HTERT RPE-1 (cell line): ENCODE data around the gene GSX2.
"Not testable (repeated sequence)": the region's sequence is repeated elsewhere in the genome, so short reads cannot be mapped to it uniquely, and the experiment has no call there.

Experiments used
- in situ Hi-C: fragments of 300-500 bp; cut with MboI; formaldehyde crosslinking; loops from 4 replicates; pipeline ENCODE4 v1.14.3; 2020; ENCODE audit warnings: low sequenced_read_pairs

The GSX2 gene

DNA sequence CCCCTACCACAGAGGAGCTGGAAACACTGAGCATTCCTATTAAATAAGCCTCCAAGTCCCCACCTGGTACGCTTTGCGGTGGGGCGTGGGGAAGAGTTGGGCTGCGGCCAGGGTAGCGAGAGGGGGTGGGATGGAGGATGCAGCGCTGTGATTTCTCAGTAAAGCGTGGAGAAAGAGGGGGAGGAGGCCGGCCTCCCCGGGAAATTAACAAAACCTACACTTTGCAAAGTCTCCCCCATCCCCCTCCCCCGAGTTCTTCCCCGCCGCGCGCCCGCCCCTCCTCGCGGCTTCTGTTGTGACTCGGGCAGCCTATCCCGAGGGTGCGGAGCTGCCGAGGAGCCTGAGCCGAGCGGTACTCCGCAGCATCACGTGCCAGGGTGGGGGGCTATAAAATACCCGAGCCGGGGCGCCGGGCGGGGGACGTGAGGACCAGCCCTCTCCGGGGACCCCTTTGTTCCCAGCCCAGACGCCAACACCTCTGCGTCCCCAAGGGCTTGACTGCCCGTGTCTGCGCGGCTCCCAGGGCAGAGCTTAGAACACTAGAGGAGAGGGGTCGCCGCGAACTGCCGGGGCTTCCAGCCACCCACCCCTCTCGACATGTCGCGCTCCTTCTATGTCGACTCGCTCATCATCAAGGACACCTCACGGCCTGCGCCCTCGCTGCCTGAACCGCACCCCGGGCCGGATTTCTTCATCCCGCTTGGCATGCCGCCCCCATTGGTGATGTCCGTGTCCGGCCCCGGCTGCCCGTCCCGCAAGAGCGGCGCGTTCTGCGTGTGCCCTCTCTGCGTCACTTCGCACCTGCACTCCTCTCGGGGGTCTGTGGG lies at the start of gene GSX2:
Gene GSX2, plus strand, starts transcription at position 416 of the 827 bp plus-strand sequence. Its CDS starts 182 bp downstream, at position 598.
- in situ Hi-C loops = no loop called here

DNA sequence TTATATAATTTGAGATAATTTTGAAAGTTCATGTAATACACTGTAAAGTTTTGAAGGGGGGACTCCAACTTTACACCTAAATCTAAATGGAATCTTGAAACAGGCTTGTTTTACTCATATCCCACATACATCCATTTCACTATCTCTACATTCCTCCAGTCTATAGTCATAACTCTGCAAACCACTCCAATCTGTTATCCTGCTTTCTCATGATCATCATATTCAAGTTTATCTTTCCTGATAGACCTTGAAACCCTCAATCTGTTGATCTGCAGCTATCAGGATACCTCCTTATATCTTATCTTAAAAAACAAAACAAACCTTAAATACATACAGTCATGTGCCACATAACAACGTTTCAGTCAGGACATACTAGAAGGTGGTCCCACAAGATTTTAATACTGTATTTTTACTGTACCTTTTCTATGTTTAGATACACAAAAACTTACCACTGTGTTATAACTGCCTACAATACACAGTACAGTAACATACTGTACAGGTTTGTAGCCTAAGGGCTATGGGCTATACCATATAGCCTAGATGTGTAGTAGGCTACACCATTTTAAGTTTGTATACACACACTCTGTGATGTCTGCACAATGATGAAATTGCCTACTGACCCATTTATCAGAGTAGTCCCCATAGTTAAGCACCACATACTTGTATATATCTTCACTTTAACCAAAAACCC lies 49.6 kb upstream of the GSX2 start:
- in situ Hi-C loops = no loop called here

DNA sequence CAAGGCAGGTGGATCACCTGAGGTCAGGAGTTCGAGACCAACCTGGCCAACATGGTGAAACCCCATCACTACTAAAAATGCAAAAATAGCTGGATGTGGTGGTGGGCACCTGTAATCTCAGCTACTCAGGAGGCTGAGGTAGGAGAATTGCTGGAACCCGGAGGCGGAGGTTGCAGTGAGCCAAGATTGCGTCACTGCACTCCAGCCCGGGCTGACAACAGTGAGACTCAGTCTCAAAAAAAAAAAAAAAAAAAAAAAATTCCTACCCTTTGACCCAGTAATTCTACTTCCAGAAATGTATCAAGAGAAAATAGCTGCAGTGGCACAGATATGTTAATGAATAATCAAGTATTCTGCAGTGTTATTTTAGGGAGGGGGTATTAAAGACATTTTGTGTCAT lies 46.6 kb upstream of the GSX2 start:
- in situ Hi-C loops = not testable (repeated sequence)

DNA sequence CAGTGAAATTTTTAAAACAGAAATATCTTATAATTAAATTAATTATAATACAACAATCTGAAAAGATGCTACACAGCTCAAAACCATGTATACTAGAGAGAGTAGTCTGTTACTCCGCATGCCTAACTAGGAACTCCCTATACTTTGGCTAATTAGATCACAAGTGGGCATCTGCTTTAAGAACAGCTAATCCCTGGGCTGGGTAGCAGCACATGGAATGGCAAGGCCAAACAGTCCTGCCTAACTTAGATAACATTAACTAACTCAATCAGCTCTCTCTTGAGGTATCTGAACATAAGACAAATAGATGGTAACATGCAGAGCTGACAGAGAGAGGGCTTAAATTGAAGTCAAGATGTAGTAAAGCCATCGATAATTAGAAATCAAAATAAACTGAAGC lies 45.5 kb upstream of the GSX2 start:
- in situ Hi-C loops = no loop called here

DNA sequence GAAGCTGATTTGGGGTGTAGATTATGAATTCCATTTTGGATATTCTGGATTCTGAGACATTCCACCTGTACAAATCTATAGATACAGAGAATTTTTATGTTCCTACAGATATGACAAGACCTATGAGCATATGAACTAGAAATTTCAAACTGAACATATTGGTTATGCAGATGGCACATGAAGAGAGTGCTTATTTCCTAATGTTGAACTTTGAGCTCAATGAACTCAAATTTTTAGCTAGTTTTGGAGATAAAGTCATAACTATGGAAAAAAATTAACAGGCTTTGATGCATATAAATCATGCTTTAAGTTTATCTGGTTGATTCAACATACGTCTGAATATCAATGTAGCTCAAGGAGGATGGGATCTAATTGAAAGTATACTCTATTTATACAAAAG lies 44.5 kb upstream of the GSX2 start:
- in situ Hi-C loops = no loop called here

DNA sequence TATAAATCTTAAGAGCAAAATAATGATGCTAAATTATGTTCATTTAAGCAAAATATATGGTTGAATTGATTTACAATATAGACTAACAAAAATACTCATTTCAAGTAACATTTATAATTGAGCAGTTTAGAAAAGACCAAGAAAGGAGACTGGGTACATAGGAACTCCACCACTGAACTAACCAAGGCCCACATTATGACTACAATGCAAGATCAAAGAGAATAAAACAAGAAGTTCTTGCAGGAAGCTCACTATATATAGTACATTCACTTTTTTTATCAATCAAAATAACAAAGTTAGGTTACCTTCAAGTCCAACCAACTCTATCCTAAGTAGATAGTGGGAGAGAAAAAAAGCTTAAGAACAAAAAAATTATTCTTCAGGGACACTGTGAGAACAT lies 43.6 kb upstream of the GSX2 start:
- in situ Hi-C loops = no loop called here

DNA sequence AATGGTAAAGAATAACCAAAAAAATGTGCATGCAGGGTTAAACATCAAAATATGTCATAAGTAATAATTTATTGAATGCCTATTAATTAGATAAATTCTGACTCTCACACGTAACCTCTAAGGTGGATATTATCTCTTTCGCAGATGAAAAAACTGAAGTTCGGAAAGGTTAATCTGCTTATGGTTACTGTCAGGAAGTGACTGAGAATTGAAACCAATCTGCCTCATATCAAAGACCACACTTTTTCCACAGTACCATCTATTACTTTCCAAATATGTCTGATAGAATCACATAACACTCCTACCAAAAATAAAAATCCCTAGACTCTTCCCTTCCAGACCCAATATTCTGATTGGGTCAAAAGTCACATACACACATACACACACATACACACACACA lies 41.8 kb upstream of the GSX2 start:
- in situ Hi-C loops = no loop called here

DNA sequence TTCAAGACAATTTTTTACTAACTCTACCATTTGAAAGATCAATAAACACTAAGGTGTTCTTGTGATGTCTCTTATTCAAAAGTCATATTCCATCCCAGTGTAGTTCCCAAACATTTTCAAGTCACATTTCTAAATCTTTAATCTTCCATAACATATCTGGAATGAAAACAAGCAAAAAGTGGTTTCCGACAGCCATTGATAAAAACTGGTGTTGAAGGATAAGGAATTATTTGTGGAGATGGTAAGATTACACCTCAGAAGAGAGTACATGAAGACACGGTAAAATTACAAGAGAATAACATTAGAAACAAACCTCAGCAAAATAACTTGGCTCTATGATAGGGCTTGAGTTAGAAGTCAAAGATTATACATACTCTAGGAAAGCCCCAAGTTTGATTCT lies 39.8 kb upstream of the GSX2 start:
- in situ Hi-C loops = no loop called here

DNA sequence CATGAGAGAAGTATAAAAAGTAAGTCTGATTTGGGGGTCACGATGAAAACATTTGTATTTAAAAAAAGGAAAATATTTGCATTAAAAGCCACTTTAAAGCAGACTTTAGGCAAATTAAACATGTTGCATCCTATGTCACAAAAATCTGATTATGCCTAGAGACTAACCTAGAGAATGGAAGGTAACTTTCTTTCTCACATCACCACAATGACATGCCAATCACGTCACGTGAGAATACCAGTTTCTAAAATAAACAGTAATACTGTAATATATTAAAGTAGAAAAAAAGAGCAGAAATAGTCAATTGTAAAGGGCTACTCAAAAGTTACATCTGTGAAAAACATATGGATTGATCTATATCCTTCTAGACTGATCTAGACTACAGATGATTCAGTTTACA lies 38.9 kb upstream of the GSX2 start:
- in situ Hi-C loops = no loop called here

DNA sequence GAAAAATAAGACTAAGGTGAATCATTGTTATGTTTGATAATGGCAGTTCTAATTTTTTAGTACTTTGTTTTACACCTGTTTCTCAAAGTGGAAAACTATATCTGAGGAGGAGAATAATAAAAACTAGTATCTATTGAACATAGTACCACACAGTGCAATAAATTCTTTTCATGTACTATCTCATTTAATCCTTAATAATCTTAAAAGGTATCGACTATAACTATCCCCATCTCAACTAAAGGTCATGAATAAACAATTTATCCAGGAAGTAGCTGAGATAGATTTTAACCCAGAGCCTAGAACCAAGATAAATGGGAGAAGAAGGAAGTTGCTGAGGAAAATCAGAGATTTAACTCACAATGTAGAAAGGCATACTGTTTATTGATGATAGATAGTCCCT lies 38.1 kb upstream of the GSX2 start:
- in situ Hi-C loops = no loop called here

DNA sequence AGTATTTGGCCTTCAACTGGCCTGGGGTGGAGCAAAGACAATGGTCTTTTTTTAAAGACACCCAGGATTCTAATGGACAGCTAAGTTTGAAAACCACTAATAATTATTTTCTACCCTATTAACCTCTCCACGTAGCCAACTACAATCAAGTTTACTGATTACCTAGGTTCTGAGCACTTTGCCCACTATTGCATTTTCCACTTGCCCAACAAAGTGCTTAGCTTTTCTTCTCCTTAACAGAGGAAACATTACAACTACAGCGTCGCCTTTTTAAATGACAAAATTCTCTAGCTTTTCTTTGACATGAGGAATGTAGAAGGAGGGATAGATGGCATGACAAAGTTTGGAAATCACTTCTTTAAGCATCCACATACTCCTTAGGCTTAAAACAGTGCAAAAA lies 37.6 kb upstream of the GSX2 start:
- in situ Hi-C loops = no loop called here

DNA sequence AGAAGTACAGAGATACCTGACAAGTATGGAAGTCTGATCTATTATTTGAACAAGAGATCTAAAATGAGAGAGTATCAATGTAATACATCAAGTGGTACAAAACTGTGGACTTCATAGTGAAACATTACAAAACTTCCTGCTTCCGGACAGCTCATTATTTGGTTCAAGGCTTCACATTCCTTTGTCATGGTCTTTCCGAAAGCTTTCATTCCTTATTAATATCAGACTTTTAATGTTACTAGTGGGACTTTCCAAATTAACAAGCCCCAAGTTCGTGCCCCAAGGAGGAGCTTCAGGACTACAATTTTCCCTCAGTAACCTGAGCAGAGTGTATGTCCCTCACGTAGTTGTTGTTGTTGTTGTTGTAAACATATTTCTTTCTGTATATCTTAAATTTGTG lies 36.7 kb upstream of the GSX2 start:
- in situ Hi-C loops = no loop called here

DNA sequence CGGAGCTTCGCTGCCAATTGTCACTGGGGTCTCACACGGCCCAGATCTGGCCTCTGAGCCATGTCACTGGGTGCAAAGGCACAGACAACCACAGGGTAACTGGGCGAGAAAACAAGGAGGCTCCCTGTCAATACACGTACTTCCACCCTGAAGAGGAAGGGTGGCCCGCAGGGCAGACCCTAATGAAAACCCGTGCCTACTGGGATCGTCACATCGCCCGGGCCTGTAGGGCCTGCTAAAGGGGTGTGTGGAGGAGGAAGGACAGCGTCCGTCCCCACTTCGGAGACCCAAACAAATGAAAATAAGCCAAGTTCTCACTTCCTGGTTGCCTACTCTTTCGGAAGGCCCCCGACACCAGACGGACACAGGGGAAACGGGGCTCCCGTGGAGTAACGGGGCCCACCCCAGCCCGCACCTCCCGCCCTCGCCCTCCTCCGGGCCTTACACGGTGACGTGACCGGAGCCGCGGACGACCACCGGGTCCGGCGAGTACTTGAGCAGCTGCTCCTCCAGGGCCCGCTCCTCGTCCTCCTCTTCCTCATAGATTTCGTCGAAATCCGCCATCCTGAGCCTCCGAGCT lies 36.1 kb upstream of the GSX2 start:
- in situ Hi-C loops = no loop called here

DNA sequence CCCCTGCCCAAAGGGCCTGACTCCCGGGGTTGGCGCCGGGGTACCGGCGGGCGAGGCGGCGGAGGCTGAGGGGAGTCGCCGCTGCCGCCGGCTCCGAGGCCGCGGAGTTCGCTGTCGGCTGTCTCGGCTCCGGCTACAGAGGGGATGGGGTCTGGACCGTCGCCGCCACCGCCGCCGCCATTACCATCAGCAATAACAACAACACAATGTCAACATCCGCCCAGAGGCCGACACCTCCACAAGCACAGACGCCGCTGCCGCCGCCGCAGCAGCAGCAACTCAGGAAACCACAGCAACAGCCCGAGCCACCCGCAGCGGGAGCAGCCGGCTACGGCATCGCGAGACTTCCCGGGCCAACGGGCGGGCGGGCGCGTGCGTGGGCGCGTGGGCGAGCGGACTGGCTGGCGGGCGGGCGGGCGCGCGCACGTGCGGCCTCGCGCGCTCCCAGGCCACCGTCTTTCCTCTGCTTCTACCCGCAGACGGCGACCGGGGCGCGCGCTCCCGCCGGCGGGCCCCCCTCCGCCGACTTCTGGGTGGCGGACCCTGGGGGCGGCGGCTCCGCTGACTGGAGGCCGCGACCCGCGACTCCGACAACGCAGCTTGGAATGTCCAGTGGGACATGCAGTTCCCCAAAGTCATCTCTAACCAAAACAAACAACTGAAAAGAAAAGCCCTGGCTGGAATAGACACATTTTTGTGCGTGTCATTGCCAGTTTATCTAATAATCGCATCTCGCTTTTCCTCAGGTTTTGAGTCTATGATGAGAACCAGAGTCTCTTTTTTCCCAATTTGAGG lies 35.4 kb upstream of the GSX2 start, which contains the start of gene CHIC2:
Gene CHIC2, minus strand, starts transcription at position 289 of the 795 bp plus-strand sequence. CDS start 305 bp downstream, outside the sequence.
- in situ Hi-C loops = no loop called here

DNA sequence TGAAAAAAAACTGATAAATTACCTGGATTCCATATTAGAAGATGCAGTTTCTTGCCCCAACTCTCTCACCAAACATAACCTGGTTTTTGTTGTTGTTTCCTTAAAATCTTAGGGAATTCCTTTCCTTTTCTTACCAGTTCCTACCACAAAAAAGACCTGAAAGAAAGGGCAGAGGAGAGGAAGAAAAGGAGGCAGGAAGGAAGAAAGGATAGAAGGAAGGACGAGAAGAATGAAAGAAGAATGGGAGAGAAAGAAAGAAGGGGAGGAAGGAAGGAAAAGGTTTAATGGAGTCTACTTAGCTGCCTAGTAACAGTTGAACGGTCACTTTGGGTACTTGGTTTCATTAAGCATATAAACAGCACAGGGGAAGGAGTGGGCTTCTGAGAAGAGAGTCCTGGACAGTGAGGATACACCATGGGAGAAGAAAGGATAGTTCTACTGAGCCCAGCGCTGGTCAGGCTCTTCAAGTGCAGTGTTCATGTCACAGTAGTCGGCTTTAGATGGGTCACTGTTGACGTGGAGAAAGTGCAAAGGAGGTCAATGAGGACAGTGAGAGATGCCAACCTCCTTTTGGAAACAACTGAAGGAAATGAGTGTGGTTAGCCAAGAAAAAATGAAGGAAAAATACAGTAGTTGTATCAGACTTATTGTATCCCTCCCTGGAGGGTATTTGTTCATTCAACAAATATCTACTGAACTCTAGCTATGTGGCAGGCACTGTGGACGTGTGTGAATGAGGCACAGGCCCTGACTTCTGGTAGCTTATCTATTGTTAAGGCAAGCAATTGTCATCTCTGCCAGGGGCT lies 34.5 kb upstream of the GSX2 start:
- in situ Hi-C loops = no loop called here

DNA sequence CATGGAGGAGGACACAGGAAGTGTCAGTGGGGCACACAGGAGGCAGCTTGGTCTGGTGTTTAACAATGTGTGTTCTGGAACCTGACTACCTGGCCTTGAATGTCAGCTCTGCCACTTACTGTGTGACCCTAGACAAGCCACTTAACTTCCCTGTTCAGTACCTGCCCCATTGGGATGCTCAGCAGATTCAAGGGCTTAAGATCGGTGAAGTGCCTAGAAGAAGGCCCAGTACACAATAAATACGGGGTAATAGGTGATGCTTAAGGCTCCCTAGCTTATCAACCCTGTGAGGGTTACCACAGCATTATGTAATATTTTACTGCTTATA lies 33.9 kb upstream of the GSX2 start:
- in situ Hi-C loops = no loop called here

DNA sequence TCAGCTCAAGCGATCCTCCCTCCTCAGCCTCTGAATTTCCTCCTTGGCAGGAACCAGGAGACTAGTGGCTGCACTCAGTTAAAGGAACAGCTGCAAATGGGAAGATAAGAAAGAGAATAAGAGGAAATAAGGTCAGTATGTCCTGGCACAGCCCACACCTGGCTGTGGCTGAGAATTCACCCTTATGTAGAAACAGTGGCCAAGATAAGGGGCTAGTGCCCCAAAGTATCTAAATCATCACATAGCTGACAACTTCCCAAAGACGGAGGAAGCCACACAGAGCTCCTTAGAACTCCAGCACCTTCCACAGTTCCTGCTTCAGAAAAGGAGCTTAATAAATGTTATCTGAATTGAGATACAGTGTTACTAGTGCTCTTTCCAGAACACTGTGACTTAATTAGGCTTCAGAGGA lies 33.2 kb upstream of the GSX2 start:
- in situ Hi-C loops = no loop called here

DNA sequence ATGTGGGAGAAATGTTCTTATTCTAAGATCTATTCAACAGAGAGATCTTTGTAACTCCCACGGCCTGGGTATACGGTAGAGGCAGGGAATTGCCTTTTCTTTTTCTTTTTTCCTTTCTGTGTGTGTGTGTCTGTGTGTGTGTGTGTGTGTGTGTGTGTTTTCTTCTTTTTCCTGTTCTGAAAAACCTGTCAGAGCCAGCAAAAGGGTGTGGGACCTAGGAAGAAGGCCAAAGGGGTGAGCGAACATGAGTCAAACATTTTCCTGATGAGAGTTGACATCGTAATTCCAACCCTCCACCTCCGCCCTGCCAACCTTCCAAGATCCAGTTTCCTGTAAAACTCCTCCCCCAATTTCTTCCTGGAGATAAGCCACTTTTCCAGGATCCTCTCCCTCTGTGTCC lies 32.8 kb upstream of the GSX2 start:
- in situ Hi-C loops = no loop called here

DNA sequence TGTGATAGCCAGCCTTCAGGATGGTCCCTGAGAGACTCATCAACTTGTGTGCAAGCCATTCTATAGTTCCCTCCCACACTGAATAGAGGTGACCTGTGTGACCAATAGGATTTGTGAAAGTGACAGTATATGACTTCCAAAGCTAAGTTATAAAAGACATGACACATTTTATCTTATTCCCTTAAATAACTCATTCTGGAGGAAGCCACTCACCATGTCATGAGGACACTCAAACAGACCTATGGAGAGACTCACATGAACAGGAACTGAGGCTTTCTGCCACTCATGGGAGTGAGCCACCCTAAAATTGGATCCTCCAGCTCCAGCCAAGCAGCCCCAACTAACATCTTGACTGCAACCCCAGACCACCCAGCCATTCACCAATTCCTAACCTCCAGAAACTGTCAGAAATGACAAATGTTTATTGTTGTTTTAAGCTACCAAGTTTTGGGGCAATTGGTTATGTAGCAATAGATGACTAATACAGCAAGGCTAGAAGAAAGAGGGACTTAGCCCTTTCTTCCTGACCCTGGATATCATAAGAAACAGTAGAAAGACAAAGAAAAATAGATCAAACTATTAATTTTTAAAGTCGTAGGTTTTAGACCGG lies 26.6 kb upstream of the GSX2 start:
- in situ Hi-C loops = no loop called here

DNA sequence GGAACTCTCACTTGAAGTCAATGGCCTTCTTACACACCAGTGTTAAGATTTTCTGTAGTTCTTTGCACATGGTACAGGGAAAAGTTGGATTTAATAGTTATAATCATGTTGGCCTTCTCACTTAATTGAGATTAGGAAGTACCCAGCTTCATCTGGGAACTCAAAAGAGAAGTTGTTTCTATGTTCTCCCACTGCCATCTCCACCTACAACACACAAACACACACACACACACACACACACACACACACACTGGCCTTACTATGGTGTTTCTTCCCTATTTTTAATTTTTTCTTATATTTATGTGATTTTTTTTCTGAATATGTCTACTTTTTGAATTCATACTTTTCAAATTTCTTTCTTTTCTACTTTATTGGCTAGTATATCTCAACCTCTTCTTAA lies 25.6 kb upstream of the GSX2 start:
- in situ Hi-C loops = no loop called here
